HCEC 1CT (cell line): ENCODE results near the gene DENND6B.
A peak's percentile ranks its signal among the peaks of the same experiment; 100 is the strongest.

Source experiments
- DNase-seq: peaks from one replicate; pipeline ENCODE4 v3.0.0-alpha.2; 2017

Gene DENND6B

GRCh38 chr22:50302041-50302541, 24.7 kb downstream of the DENND6B start:
- DNase-seq, result no peak

- no peak for DNase-seq
Observed at GRCh38 chr22:50301581-50301991, 25.2 kb downstream of the DENND6B start.

DNA sequence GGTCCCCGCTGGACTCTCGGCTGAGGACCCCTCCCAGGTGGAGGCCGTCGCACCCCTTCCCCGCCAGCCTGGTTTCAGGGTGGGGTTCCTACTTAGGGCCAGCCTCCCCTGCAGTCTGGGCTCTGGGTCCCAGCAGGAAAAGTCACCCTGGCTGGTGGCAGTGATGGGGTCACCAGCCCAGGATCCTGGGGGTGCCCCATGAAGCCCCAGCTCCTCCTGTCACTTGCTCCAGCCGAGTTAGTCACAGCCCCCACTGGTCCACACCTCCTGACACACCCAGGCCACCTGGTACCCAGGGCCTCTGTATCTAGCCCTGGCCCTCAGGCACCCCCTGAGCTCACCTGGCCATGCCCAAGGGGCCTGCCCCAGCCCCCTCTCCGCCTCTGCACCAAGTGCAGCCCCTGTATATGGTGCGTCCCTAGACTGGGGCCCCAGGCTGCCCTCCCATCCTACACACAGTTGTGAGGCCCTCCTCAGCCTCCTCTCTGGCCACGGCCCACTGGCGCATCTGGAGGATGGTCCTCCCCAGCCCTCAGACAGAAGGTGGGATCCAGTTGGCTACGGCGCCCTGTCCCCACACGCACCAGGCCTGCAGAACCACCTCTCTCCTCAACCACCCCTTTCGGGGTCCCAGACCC, 26.1 kb downstream of the DENND6B start:
- no peak for DNase-seq

DNA sequence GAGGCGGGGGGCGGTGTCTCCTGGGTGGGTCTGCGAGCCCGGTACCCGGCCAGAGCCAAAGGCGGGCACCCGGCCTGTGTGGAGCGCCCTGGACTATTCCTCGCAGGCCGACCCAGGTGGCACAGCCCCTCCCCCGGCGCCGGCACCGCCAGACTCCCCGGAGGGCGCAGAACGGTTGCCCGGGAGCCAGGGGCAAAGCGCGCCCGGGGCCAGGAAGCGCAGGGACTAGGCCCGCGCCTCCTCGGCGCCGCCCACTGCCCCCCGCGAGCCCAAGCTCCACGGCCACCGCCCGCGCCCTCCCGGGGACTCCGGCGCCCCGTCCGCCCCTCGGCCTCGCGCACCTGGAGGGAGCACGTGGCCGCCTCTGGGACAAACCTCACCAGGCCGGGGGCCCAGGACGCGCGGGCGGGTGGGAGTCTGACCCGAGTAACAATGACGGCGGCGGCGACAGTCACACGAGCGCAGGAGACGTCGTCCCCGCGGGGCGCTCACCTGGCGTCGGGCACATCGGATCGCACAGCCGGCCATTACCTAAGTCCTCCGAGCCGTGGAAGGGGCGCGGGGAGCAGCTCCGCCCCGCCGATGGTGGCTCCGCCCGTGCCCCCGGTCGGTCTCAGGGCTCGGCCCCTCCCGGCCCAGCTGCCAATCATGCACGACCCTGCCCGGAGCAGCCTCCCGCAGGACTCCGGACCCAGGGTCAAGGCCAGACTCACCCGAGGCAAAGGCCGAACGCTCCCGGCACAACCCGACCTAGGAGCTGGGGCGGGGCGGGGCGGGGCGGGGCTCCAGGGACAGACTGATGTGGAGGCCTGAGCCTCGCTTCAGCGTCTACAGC, 26.8 kb downstream of the DENND6B start:
- no peak for DNase-seq

DNA sequence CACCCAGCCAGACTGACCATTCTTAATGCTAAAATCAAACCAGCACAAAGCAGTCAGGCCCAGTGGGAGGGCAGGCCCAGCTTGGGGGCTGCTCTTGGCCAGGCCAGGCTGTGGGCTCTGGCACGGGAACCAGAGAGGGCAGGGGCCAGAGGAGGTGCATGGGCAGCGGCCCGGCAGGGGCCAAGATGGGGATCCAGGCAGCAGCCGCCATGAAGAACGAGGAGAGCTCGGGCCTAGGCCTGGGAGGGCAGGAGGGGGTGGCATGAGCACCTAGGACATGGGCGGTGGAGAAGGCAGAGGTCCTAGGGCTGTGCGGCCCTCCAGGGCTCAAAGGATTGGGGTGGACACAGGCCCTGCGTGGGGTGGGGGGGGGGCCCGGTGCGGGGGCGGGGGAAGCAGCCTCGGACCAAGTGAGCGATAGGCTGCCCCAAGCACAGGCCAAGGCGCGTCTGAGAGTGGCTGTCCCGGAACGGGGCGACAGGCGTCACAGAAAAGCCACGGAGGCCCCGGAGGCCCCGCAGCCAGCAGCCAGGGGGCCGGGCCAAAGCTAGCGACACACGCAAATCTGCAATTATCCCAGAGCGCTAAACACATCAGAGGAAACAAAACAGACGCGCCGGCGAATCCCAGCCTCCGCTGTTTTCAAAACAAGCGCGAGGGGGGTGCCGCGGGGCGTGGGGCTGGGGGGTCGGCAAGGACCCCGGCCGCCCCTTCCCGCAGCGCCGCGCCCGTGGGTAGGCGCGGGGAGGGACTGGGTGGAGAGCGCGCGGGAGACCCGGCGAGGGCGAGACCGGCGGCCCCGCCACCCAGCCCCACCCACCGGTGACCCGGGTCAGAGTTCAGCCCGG, 27.7 kb downstream of the DENND6B start:
- DNase-seq, result no peak

GRCh38 chr22:50298266-50298637, 28.6 kb downstream of the DENND6B start:
- DNase-seq, result no peak

GRCh38 chr22:50297510-50298265, 29.1 kb downstream of the DENND6B start:
- DNase-seq, result no peak

GRCh38 chr22:50296658-50297490, 29.9 kb downstream of the DENND6B start:
- no peak for DNase-seq

DNA sequence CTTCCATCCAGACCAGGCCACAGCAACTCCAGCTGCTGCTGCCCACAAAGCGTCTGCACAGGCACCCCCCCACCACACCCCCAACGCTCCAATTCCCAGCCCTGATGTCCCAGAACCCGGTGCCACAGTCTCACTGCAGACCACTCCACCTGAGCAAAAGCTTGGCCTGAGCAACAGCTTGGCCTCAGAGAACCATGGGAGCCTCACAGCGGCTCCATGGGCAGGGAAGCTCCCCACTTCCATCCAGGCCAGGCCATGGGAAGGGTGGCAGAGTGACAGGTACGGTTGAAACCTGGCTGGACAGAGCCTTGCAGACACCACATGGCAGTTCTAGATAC, 32.5 kb downstream of the DENND6B start:
- no peak for DNase-seq

DNA sequence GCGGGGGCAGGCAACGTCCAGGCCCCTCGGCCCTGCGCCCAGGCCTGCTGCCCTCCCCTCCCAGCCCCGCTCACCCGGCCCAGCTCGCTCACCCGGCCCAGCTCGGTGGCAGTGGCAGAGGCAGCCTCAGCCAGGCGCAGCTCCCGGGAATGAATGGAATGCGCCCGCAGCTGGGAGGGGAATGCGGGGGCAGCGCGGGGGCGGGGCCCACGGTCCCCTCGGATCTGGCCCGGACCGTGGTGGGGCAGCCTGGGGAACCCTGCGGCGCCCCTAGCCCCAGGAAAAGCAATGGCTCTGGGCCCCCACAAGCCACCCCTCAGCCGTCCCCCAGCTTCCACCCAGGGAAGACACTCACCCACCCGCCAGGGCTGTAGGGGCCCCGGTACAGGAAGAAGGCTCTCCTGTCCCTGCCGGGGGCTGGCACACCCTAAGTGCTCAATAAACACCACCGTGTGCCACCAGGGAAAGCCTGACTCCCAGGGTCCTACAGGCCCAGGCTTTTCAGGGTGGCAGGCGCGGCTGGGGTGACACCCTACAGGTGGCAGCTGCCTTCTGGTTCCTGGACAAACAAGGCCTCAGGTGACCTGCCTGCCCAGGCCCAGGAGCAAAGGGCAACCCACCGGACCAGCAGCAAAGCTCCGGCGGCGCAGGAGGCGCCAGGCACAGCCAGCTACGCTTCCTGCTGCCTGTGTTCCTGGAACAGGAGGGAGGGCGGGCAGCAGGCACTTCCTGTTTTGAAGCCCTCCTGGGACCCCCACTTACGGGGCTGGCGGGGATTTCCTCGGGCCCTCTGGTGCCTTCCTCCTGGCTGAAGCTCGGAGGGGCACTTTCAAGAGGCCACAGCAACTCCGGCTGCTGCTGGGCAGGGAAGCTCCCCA, 33.1 kb downstream of the DENND6B start:
- peak; percentile 69 for DNase-seq

- DNase-seq, result no peak
Observed at GRCh38 chr22:50292643-50293440, 34.0 kb downstream of the DENND6B start.

DNA sequence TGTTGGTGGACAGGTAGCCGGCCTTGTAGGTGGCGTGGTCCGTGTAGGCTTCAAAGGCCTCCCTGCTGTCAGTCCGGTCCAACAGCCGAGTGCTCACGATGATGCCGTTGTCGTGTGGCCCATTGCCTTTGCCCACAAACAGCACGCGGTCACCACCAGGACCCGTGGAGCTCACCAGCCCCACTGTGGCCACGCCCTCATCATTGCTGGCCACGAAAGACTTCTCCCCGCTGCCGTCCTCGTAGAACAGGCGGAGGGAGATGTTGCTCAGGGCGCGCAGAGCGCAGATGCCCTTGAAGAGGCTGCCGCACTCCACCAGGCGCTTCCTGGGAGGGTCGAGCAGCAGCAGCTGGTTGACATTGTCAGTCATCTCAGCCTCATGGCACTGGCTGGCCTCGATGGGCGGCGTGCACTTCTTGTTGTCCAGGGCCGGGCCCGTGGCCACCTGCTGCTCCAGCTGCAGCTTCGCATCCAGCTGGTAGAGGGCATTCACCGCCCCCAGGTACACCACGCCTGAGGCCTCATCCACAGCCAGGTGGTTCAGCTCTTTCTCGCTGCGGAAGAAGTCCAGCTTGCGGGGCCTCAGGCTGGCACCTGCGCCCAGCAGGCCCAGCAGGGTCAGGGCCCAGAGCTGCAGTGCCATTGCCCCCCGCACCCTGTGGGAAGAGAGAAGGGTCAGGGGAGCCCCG, 36.7 kb downstream of the DENND6B start:
- no peak for DNase-seq

GRCh38 chr22:50289151-50289941, 37.5 kb downstream of the DENND6B start:
- DNase-seq, result no peak

- DNase-seq, result no peak
Observed at GRCh38 chr22:50287731-50288130, 39.1 kb downstream of the DENND6B start.

DNA sequence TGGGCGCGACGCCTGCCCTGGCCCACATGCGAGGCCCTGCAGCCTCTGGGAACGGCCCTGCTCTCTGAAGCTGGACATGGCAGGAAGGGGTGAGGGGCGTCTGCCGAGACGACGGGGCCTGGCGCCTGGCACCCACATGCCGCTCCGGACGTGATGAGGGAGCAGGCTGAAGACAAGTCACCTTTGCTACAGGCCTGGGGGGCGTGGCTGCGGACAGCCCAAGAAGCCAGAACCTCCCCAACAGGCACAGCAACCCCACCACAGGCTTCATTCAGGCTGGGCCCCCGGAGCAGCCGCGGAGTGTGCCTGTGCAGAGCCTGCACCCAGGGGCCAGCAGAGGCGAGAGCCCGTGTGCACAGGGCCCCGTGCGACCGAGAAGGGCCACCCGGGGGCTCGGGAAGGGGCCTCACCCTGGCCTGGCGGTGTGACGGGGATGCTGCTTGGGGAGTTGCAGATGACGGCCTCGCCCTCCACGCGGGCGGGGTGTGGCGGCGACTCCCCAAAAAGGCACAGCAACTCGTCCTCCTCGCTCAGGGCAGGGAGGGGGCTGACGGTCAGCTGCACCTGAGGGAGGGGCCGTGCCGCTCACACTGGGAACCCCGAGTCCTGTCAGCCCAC, 40.0 kb downstream of the DENND6B start:
- no peak for DNase-seq

DNA sequence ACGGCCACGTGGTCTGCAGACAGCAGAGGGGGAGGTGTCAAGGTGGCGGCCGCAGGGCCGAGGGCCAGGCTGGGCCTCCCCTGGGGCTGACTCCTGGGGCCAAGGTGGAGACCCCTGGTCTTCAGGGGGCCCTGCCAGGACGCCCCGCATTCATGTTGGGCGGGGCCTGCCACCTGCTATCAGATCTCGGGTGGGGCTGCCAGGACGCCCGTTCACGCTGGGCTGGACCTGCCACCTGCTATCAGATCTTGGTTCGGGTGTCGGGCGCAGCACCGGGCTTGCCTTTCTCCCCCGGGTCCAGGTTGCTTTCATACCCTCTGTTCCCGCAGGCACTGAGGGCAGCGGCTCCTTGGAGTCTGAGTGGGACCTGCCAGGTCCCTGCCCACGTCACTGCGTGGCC, 40.5 kb downstream of the DENND6B start:
- DNase-seq, result no peak

DNA sequence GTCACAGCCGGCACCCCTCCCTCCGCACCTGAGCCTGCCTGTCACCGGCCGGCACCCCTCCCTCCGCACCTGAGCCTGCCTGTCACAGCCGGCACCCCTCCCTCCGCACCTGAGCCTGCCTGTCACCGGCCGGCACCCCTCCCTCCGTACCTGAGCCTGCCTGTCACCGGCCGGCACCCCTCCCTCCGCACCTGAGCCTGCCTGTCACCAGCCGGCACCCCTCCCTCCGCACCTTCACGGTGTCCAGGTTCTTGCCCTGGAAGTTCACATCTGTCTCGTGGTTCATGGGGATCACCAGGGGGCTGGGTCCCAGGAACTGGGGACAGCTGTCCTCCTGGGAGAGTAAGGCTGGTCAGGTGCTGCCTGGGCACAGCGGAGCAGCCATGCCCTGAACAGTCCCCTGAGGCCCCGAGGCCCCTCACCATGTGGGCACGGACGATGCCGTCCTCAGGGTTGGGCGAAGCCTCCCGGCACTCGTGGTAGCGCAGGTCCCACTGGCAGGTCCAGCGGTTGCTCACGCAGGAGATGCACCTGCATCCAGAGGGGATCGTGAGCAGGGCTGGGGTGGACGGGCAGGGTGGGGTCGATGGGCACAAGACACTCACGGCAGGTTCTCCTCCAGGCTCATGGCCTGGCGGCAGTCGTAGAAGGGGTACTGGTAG, 41.1 kb downstream of the DENND6B start:
- DNase-seq, result no peak
